Activated CD4-positive, alpha-beta T cell treated with anti-CD3 and anti-CD28 coated beads, Interleukin-2, amount 10 ng/mL, durations not matched to agents 24 days and 14 days (primary cell): ENCODE measurements around the gene DDA1. TPM values are rescaled to one million over a fixed set of nuclear protein-coding genes. Genes with fewer than 3 reads are reported as not detected.
A peak's percentile ranks its signal among the peaks of the same experiment; 100 is the strongest.
"Not testable (repeated sequence)": the region's sequence is repeated elsewhere in the genome, so short reads cannot be mapped to it uniquely, and the experiment has no call there.

Source experiments
- DNase-seq: peaks from one replicate; pipeline ENCODE4 v3.0.0; 2022
- H3K27ac Mint-ChIP-seq: one replicate; pipeline ENCODE4 v1.8.0; 2022; ENCODE audit warnings: mild to moderate bottlenecking, mixed read lengths
- H3K27me3 Mint-ChIP-seq: one replicate; pipeline ENCODE4 v1.8.0; 2022; ENCODE audit warnings: mixed read lengths
- H3K36me3 Mint-ChIP-seq: one replicate; pipeline ENCODE4 v1.8.0; 2022; ENCODE audit warnings: low read depth, mild to moderate bottlenecking, mixed read lengths
- H3K4me1 Mint-ChIP-seq: one replicate; pipeline ENCODE4 v1.8.0; 2021; ENCODE audit warnings: mixed read lengths
- H3K4me3 Mint-ChIP-seq: one replicate; pipeline ENCODE4 v1.8.0; 2022; ENCODE audit warnings: mild to moderate bottlenecking, moderate library complexity, mixed read lengths
- H3K9me3 Mint-ChIP-seq: one replicate; pipeline ENCODE4 v1.8.0; 2021; ENCODE audit warnings: mixed read lengths
- intact Hi-C: fragments of 100-400 bp; cut with micrococcal nuclease; formaldehyde crosslinking; loops from one replicate; pipeline ENCODE4 v1.15.1; 2023
- total RNA-seq: library from RNA; stranded (reverse); gene quantifications from 2 replicates; pipeline ENCODE4 v1.2.3, GENCODE V29; 2022

Gene DDA1
- 37.9 and 38.2 TPM in 2 replicates for total RNA-seq

- H3K36me3 Mint-ChIP-seq: peaks cover 29% of the 10 kb centered on the region
- intact Hi-C loops: loop anchor here (1.0 to 5.0 kb wide), 3 partner anchors 25 to 82 kb away; partner anchors contain the start of genes ANO8, BABAM1 and OCEL1
- H3K9me3 Mint-ChIP-seq: no peaks in the 10 kb centered on the region
- peak within 1 kb of the TSS; percentile 99 for H3K4me3 Mint-ChIP-seq
- H3K4me1 Mint-ChIP-seq: peaks cover 36% of the 10 kb centered on the region
- DNase-seq: peak; percentile 100
- peak within 1 kb of the TSS; percentile 97 for H3K27ac Mint-ChIP-seq
- no peaks in the 10 kb centered on the region for H3K27me3 Mint-ChIP-seq
Observed at GRCh38 chr19:17309198-17309964, at the start of gene DDA1. TSS of gene DDA1 (plus strand) at chr19:17309563. CDS start at chr19:17309655, 92 bp downstream.

GRCh38 chr19:17259934-17260333 lies 49.4 kb upstream of the DDA1 start:
- no peaks in the 10 kb centered on the region for H3K36me3 Mint-ChIP-seq
- H3K4me3 Mint-ChIP-seq: no peak overlapping the region
- intact Hi-C loops: no loop called here
- H3K9me3 Mint-ChIP-seq: no peaks in the 10 kb centered on the region
- H3K27me3 Mint-ChIP-seq: peaks cover 2% of the 10 kb centered on the region
- peaks cover 8% of the 10 kb centered on the region for H3K4me1 Mint-ChIP-seq
- H3K27ac Mint-ChIP-seq: no peak overlapping the region
- no peak for DNase-seq

- Mint-ChIP-seq H3K4me1 (peaks cover 8% of the 10 kb centered on the region), H3K27me3 (peaks cover 2% of the 10 kb centered on the region), H3K27ac (no peak overlapping the region), H3K9me3 (no peaks in the 10 kb centered on the region), H3K4me3 (no peak overlapping the region), H3K36me3 (no peaks in the 10 kb centered on the region)
- intact Hi-C loops: loop anchor here (1.0 kb wide), 1 partner anchor 21 kb away; no protein-coding TSS in a partner anchor
- peak; percentile 96 for DNase-seq
Observed at GRCh38 chr19:17260842-17261325, 48.5 kb upstream of the DDA1 start.

GRCh38 chr19:17262557-17262956 lies 46.8 kb upstream of the DDA1 start:
- Mint-ChIP-seq H3K27me3 (peaks cover 2% of the 10 kb centered on the region), H3K4me1 (peaks cover 14% of the 10 kb centered on the region), H3K4me3 (no peak overlapping the region), H3K9me3 (no peaks in the 10 kb centered on the region), H3K27ac (no peak overlapping the region), H3K36me3 (peaks cover 2% of the 10 kb centered on the region)
- intact Hi-C loops: no loop called here
- DNase-seq: no peak

GRCh38 chr19:17263712-17264640 lies 45.4 kb upstream of the DDA1 start:
- intact Hi-C loops: no loop called here
- H3K27ac Mint-ChIP-seq: no peak overlapping the region
- no peaks in the 10 kb centered on the region for H3K9me3 Mint-ChIP-seq
- H3K4me1 Mint-ChIP-seq: peaks cover 16% of the 10 kb centered on the region
- peaks cover 5% of the 10 kb centered on the region for H3K36me3 Mint-ChIP-seq
- H3K4me3 Mint-ChIP-seq: no peak overlapping the region
- no peak for DNase-seq
- peaks cover 2% of the 10 kb centered on the region for H3K27me3 Mint-ChIP-seq

DNA sequence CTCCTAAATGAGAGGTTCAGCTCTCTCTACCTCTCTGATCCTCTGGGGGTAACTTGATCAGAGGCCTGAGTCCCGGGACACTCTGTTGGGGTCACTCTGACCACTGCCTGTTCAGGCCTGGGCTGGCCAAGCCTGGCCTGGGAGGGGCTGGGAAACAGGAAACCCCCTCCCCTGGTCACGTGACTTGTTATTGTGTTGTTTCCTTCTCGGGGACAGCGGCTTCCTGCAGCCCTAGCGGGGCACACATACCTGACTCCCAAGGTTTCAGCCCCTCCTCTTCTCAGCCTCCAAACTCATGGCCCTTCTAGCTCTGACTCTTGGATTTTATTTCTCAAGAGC lies 44.8 kb upstream of the DDA1 start, which contains the start of gene USHBP1:
Gene USHBP1 (minus strand): TSS at position 105 of the 339 bp plus-strand sequence. CDS start 446 bp downstream, outside the sequence.
- Mint-ChIP-seq H3K27me3 (peaks cover 2% of the 10 kb centered on the region), H3K4me3 (no peak within 1 kb of the TSS), H3K9me3 (no peaks in the 10 kb centered on the region), H3K36me3 (peaks cover 6% of the 10 kb centered on the region), H3K4me1 (peaks cover 16% of the 10 kb centered on the region), H3K27ac (no peak within 1 kb of the TSS)
- peak; percentile 71 for DNase-seq
- intact Hi-C loops: no loop called here

DNA sequence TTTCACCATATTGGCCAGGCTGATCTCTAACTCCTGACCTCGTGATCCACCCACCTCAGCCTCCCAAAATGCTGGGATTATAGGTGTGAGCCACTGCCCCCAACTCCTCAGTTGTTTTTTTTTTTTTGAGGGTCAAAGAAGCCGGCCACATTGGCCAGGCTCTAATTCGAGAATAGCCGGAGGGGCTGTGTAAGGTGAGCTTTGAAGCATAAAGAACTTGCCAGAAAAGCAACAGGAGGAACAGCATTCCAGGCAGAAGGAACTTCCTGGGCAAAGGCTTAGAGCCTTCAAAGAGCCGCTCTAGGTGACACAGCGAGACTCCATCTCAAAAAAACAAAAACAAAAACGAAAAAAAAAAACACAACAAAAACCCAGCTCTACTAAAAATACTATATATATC lies 43.3 kb upstream of the DDA1 start:
- H3K36me3 Mint-ChIP-seq: peaks cover 9% of the 10 kb centered on the region
- no peak for DNase-seq
- no peaks in the 10 kb centered on the region for H3K9me3 Mint-ChIP-seq
- H3K4me3 Mint-ChIP-seq: no peak overlapping the region
- H3K4me1 Mint-ChIP-seq: peaks cover 14% of the 10 kb centered on the region
- no peak overlapping the region for H3K27ac Mint-ChIP-seq
- no peaks in the 10 kb centered on the region for H3K27me3 Mint-ChIP-seq
- intact Hi-C loops: loop anchor here (2.0 kb wide), 1 partner anchor 51 kb away; the partner anchor contains the start of gene USE1

DNA sequence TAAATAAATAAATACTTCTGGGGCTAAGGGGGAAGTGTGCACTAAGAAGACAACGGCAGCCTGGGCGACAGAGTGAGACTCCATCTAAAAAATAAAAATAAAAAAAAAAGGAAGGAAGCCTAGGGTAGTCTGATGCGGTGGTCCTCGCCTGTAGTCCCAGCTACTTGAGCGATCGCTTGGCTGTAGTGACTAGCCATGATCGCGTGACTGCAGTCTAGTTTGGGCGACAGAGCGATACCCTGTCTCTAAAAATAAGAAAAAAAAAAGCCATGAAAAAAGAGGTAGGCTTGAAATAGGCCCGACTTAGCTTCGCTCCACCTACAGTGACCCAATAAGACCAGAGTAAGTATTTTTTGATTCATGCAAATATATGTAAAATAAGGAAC lies 42.8 kb upstream of the DDA1 start:
- no peak for DNase-seq
- Mint-ChIP-seq H3K4me1 (peaks cover 14% of the 10 kb centered on the region), H3K4me3 (peak overlapping the region; percentile 95), H3K27me3 (no peaks in the 10 kb centered on the region), H3K9me3 (no peaks in the 10 kb centered on the region), H3K36me3 (peaks cover 13% of the 10 kb centered on the region), H3K27ac (peak overlapping the region; percentile 79)
- intact Hi-C loops: loop anchor here (2.0 kb wide), 1 partner anchor 52 kb away; the partner anchor contains the start of gene USE1

DNA sequence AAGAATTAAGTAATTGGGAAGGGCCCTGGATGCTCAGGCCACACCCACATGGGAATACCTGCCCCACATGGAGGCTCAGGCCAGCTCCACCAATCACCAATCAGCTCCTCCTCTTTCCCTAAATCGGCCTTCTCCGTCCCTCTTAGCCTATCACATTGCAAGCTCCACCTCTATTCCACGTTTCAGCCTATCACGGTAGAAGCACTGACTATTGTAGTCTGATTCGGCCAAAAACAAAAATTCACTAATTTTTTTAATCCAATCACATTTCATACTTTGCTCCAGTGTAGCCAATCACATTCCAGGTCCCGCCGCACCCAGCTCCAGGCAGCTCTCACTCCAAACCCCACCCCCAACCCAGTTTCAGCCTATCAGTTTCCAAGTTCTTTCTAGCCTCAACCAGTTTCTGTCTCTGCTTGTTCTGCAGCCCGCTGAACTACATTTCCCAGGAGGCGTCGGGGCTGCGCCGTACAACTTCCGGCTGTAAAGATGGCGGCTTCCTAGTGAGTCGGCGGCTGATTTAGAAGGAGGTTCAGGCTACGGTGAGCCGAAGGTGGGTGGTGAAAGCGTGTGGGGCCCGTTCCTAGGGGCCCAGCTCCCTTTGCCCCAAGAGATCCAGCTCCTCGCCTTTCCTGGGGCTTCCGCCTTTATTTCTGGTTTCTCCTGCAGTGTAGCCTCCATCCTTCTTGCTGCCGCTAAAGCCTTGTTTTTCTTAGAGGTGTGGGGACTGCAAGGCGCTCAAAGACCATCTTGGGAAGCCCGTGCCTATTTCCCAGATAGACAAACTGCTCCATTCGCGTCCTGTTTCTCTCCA lies 42.2 kb upstream of the DDA1 start, which contains the start of gene BABAM1:
Gene BABAM1 (plus strand): TSS at position 469 of the 814 bp plus-strand sequence. CDS start 1,364 bp downstream, outside the sequence.
- H3K27me3 Mint-ChIP-seq: no peaks in the 10 kb centered on the region
- peak; percentile 98 for DNase-seq
- H3K4me1 Mint-ChIP-seq: peaks cover 14% of the 10 kb centered on the region
- H3K36me3 Mint-ChIP-seq: peaks cover 15% of the 10 kb centered on the region
- peak within 1 kb of the TSS; percentile 95 for H3K4me3 Mint-ChIP-seq
- peak within 1 kb of the TSS; percentile 79 for H3K27ac Mint-ChIP-seq
- no peaks in the 10 kb centered on the region for H3K9me3 Mint-ChIP-seq
- intact Hi-C loops: loop anchor here (1.0 to 2.0 kb wide), 4 partner anchors 38 to 244 kb away; partner anchors contain the start of genes DDA1, MRPL34, PGLS and USE1

DNA sequence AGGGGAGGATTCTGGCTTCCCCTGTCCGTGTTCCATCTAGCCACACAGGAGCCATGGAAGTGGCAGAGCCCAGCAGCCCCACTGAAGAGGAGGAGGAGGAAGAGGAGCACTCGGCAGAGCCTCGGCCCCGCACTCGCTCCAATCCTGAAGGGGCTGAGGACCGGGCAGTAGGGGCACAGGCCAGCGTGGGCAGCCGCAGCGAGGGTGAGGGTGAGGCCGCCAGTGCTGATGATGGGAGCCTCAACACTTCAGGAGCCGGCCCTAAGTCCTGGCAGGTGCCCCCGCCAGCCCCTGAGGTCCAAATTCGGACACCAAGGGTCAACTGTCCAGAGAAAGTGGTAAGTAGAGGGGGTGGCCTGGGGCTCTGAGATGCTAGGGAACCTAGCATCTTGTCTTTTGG lies 40.6 kb upstream of the DDA1 start:
- H3K27ac Mint-ChIP-seq: no peak overlapping the region
- peaks cover 14% of the 10 kb centered on the region for H3K4me1 Mint-ChIP-seq
- H3K27me3 Mint-ChIP-seq: no peaks in the 10 kb centered on the region
- DNase-seq: no peak
- no peaks in the 10 kb centered on the region for H3K9me3 Mint-ChIP-seq
- intact Hi-C loops: no loop called here
- peak overlapping the region; percentile 95 for H3K4me3 Mint-ChIP-seq
- H3K36me3 Mint-ChIP-seq: peaks cover 19% of the 10 kb centered on the region

DNA sequence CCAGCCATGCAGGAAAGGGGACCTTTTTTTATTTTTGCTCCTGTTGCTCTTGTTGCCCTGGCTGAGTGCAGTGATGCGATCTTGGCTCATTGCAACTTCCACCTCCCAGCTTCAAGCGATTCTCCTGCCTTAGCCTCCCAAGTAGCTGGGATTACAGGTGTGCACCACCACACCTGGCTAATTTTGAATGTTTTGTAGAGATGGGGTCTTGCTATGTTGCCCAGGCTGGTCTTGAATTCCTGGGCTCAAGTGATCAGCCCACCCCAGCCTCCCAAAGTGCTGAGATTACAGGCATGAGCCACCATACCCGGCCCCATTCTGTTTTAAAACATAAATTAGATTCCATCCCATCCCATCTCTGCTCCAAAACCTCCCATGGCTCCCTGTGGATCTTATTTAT lies 34.5 kb upstream of the DDA1 start:
- DNase-seq, H3K27ac Mint-ChIP-seq, H3K4me3 Mint-ChIP-seq, H3K4me1 Mint-ChIP-seq, intact Hi-C loops, H3K27me3 Mint-ChIP-seq, H3K9me3 Mint-ChIP-seq: not testable (repeated sequence)
- peaks cover 35% of the 10 kb centered on the region for H3K36me3 Mint-ChIP-seq

GRCh38 chr19:17275441-17276175 lies 33.8 kb upstream of the DDA1 start:
- Mint-ChIP-seq H3K27ac (no peak overlapping the region), H3K4me1 (no peaks in the 10 kb centered on the region), H3K4me3 (no peak overlapping the region), H3K36me3 (peaks cover 32% of the 10 kb centered on the region), H3K27me3 (no peaks in the 10 kb centered on the region), H3K9me3 (no peaks in the 10 kb centered on the region)
- intact Hi-C loops: no loop called here
- no peak for DNase-seq
